GM19328 (cell line): Measurements from ENCODE around the gene APOA1.
"Not testable (repeated sequence)": the region's sequence is repeated elsewhere in the genome, so short reads cannot be mapped to it uniquely, and the experiment has no call there.

ENCODE experiments used
- ATAC-seq: cut with Tn5 transposase; IDR thresholded peaks from one replicate; pipeline ENCODE4 v1.9.1; 2021; ENCODE audit warnings: mild to moderate bottlenecking, moderate library complexity; ENCODE audit not compliant: unreplicated experiment

The APOA1 gene

GRCh38 chr11:116835042-116835772 is 2.2 kb downstream of the APOA1 start:
- peak; percentile 14 for ATAC-seq

GRCh38 chr11:116834535-116835041 is 2.8 kb downstream of the APOA1 start:
- ATAC-seq = not testable (repeated sequence)

DNA sequence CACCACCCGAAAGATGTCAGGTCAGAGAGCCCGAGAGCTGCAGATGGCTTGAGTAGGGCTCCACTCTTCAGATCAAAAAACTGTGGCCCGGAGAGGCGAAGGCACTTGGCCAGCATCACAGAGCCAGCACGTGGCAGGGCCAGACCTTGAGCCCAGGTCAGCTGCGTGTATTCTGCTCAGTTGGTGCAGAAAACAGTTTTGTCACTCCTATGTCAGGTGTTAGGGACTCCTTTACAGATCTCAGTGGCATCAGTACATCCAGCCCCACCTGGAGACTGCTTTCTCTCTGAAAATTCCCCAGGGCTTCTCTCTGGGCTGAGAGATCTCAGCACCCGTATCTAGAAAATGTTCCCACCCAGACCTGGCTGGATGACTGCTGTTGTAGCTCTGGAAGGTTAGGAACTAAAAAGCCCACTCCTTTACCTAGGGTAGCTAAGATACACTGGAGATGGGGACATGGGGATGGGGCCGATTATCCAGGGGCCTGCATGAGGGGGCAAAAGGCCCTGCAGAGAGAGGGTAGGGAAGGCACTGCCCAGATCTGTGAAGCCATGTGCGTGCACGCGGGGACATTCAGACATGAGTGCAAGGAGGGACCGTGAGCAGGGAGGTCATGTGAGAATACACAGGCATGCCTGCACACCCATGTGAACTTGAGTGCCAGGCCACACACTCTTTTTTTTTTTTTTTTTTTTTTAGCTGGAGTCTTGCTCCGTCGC is 3.4 kb downstream of the APOA1 start:
- ATAC-seq = no peak

- no peak for ATAC-seq
Measured at GRCh38 chr11:116833491-116833815, 4.0 kb downstream of the APOA1 start.

DNA sequence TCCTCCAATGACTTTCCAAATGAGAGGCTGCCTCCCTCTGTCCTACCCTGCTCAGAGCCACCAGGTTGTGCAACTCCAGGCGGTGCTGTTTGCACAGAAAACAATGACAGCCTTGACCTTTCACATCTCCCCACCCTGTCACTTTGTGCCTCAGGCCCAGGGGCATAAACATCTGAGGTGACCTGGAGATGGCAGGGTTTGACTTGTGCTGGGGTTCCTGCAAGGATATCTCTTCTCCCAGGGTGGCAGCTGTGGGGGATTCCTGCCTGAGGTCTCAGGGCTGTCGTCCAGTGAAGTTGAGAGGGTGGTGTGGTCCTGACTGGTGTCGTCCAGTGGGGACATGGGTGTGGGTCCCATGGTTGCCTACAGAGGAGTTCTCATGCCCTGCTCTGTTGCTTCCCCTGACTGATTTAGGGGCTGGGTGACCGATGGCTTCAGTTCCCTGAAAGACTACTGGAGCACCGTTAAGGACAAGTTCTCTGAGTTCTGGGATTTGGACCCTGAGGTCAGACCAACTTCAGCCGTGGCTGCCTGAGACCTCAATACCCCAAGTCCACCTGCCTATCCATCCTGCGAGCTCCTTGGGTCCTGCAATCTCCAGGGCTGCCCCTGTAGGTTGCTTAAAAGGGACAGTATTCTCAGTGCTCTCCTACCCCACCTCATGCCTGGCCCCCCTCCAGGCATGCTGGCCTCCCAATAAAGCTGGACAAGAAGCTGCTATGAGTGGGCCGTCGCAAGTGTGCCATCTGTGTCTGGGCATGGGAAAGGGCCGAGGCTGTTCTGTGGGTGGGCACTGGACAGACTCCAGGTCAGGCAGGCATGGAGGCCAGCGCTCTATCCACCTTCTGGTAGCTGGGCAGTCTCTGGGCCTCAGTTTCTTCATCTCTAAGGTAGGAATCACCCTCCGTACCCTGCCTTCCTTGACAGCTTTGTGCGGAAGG is 4.8 kb downstream of the APOA1 start:
- no peak for ATAC-seq

DNA sequence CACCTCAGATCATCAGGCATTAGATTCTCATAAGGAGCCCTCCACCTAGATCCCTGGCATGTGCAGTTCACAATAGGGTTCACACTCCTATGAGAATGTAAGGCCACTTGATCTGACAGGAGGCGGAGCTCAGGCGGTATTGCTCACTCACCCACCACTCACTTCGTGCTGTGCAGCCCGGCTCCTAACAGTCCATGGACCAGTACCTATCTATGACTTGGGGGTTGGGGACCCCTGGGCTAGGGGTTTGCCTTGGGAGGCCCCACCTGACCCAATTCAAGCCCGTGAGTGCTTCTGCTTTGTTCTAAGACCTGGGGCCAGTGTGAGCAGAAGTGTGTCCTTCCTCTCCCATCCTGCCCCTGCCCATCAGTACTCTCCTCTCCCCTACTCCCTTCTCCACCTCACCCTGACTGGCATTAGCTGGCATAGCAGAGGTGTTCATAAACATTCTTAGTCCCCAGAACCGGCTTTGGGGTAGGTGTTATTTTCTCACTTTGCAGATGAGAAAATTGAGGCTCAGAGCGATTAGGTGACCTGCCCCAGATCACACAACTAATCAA is 5.6 kb downstream of the APOA1 start:
- no peak for ATAC-seq

DNA sequence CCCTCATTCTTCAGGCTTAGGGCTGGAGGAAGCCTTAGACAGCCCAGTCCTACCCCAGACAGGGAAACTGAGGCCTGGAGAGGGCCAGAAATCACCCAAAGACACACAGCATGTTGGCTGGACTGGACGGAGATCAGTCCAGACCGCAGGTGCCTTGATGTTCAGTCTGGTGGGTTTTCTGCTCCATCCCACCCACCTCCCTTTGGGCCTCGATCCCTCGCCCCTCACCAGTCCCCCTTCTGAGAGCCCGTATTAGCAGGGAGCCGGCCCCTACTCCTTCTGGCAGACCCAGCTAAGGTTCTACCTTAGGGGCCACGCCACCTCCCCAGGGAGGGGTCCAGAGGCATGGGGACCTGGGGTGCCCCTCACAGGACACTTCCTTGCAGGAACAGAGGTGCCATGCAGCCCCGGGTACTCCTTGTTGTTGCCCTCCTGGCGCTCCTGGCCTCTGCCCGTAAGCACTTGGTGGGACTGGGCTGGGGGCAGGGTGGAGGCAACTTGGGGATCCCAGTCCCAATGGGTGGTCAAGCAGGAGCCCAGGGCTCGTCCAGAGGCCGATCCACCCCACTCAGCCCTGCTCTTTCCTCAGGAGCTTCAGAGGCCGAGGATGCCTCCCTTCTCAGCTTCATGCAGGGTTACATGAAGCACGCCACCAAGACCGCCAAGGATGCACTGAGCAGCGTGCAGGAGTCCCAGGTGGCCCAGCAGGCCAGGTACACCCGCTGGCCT is 7.1 kb downstream of the APOA1 start:
- ATAC-seq = no peak

GRCh38 chr11:116829525-116830183 is 7.8 kb downstream of the APOA1 start, which contains the start of gene APOC3:
TSS of gene APOC3 (plus strand) at chr11:116829907. CDS start at chr11:116830583, 676 bp downstream.
- no peak for ATAC-seq

- no peak for ATAC-seq
Measured at GRCh38 chr11:116828632-116829524, 8.5 kb downstream of the APOA1 start.

DNA sequence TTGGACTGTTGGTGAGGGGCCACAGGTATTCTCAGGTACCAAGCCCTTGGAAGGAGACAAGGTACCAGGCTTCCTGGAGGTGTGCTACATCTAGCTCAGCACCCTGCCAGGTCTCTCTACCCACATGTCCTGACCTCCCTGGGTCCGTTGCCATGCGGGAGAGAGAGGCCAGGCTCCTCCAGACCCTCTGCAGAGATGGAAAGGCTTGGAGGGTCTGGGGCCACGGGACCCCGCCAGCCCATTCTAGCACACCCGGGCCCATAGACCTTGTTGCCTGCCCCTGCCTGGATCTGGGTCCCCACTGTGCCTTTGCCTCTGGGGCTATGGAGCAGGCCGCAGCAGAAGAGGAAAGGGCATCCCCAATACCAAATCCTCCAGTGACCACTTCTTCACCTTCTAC is 10.0 kb downstream of the APOA1 start:
- ATAC-seq = no peak

GRCh38 chr11:116826751-116827431 is 10.5 kb downstream of the APOA1 start:
- no peak for ATAC-seq

DNA sequence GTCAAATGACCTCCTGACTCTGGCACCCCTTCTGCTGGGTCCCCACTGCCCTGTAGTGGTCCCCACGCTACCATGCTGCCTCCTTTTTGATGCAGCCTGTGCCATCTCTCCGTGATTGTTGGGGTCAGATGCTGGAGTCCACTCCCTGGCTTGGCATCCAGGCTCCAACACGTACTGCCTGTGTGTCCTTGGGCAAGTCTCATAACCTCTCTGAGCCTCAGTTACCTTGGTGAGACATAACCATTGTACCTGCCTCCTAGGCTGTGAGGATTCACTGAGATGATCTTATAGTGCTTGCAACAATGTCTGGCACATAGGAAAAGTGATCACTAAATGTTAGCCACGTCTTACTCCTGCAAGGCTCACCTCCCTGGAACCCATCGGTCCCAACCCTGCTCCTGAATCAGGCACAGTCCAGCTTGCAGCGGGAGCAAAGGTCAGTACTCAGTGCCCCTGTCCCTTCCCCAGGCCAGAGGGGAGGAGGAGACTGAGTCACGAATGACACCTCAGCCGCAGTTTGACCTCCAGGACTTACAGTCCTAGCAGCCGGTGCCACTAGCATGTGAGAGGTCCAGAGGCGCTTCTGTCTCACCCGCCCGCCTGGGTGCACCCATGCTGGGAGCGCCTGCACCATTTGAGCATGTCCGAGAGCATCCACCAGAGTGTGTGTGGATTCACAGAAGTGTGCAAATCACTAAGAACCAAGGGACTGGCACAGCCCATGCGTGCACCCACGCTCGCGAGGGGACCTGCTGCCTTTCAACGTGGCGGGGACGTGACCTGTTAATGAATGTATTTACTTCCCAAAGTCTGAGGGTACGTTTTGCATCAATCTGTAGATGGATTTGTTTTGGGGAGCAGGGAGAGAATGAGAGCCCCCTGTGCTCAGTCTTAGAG is 11.3 kb downstream of the APOA1 start:
- no peak for ATAC-seq

DNA sequence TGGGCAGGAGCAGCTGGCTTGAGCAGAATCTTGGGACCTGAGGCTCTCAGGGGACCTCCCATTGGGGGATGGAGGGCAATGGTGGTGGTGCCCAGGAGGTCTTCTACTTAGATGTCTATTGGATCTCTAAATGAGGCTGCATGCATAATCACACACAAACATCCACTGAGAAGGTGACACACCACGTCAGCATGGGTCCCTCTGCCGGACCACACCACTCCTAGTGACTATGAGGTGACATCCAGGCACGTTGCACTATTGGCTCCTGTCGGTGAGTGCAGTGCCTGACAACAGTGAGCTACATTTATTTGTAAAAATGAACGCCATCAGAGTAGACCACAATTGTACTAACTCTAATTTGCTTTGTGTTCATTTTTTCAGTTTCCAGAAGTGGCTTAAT is 12.0 kb downstream of the APOA1 start:
- ATAC-seq = no peak

GRCh38 chr11:116823031-116823843 is 14.2 kb downstream of the APOA1 start, which contains the start of gene APOA4:
TSS of gene APOA4 (minus strand) at chr11:116823304. CDS start at chr11:116823191, 113 bp downstream.
- ATAC-seq = no peak

DNA sequence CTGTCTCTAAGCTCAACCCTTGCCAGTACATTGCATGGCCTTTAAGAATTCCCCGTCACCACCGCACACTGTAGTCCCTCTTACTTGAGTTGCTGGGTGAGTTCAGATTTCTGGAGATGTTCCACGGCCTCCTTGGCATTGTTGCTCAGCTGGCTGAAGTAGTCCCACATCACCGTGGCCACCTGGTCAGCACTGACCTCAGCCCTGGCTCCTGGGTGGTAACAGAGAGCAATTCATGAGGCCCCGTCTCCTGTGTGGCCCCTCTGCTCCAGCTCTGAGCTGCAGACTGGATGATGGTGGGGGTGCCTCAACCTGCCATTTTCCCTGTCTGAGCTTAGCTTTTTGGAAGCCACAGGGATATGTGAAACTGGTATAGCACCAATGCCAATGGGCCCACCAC is 14.8 kb downstream of the APOA1 start:
- no peak for ATAC-seq
